D721Med (cell line): Measurements from ENCODE around the gene DHRS3.
A peak's percentile ranks its signal among the peaks of the same experiment; 100 is the strongest.

Experiments
- DNase-seq: peaks from one replicate; pipeline ENCODE4 v3.0.0; 2011; ENCODE audit warnings: low spot score; ENCODE audit not compliant: insufficient read length
- FAIRE-seq: peaks from 2 replicates; lab custom pipeline; 2011; peaks lifted over from hg19 to GRCh38; lab: Jason Lieb, UNC
- CTCF ChIP-seq: IDR thresholded peaks from 2 replicates; pipeline ENCODE4 v1.5.1; 2012; ENCODE audit warnings: mild to moderate bottlenecking, control low read depth; ENCODE audit not compliant: insufficient read depth; ENCODE audit errors: missing control alignments

Gene DHRS3

GRCh38 chr1:12602659-12603024, 15.4 kb downstream of the DHRS3 start:
- no peak for FAIRE-seq

DNA sequence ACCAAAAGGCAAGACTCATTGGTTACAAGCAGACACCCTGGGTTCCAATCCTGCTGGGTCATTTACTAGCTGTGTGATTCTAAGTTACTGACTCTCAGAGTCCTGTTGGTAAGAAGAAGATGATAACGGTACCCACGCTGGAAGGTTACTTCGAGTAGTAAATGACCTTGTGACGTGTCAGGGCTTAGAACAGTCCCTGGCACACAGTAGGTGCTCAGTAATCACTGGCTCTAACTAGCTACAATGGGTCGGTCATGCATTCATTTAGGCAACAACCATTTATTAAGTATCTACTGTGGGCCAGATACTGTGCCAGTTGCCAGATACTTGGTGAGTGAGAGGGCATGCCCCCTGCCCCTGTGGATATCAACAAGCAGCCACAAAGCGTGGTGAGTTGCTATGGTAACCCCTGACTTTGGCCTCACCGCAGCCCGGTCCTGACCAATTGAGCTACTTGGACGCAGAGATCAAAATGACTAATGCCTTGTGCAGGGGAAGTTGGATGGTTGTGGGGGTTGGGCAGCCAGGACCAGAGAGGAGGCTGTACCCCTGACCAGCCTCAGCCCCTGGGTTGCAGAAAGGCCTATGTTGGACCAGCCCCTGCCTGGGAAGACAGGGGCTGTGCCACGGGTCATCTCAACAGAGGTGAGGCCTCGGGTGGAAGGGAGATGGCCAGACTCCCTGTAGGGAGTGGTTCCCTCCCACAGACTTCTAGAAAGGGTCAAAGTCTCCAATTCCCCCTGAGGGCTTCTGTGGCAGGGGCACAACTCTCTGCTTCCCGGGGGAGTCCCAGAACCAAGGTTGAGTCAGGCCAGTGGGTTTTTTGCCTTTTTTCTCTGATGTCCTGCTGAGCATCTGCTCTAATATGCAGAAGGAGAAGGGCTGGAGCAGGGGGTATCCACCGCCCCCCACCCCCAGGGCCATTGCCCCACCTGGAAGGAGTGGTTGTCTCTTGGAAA, 16.0 kb downstream of the DHRS3 start:
- DNase-seq (no peak), FAIRE-seq (no peak)
- TF ChIP-seq CTCF, result no peak

More at GRCh38 chr1:12602659-12603024, 15.4 kb downstream of the DHRS3 start:
- no peak for TF ChIP-seq CTCF
- no peak for DNase-seq

DNA sequence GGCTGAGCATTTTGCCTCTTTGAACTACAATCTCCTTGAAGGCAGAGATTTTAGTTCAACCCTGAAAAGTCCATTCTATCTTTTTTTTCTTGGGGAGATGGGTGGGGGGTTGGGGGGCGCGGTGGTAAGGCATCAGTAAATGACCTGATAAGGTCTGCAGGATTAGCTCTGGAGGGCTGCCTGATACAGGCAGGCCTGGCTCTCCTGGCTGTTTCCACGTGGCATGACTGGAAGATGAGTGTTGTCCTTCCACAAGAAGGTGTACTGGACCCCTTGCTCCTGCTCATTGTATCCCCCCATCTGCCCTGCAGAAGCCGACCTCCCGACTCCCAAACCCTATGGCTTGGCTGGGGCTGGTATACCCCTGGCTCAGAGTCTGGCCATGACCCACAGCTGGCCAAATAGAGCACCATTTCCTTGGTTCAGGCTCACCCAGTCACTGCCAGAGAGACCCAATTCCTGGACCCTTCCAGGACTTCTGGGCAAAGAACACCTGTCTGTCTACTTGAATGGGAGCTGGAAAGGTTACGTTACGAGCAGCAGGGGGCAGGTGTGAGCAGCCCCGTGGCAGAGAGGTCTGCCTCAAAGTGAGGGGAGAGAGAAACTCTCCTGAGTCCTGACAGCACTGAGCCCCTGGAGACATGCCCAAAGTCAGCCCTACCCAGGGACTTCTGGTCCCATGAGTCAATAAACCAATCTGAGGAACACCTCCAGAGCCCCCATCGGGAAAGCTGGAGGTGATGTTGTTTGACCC, 17.0 kb downstream of the DHRS3 start:
- FAIRE-seq (no peak), DNase-seq (no peak)
- TF ChIP-seq CTCF, result peak; percentile 43

GRCh38 chr1:12600335-12600734, 17.7 kb downstream of the DHRS3 start:
- TF ChIP-seq CTCF, result no peak
- DNase-seq (no peak), FAIRE-seq (no peak)

DNA sequence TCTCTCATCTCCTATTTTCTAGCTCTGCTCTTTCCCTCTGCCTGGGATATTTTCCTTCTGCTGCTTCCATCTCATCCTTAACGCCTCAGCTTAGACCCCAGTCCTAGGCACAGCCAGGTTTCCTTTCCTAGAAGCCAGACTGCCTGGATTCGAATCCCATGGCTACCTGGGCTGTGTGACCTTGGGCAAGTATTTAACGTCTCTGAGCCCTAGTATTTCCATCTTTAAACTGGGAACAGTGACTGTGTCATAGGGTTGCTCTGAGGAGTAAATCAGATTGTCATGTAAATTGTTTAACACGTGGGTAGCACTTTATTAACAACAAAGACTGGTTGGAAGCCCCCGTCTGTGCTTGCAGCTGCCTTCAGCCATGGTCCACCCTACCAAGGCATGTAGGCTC, 18.4 kb downstream of the DHRS3 start:
- TF ChIP-seq CTCF, result no peak
- FAIRE-seq, result no peak

DNA sequence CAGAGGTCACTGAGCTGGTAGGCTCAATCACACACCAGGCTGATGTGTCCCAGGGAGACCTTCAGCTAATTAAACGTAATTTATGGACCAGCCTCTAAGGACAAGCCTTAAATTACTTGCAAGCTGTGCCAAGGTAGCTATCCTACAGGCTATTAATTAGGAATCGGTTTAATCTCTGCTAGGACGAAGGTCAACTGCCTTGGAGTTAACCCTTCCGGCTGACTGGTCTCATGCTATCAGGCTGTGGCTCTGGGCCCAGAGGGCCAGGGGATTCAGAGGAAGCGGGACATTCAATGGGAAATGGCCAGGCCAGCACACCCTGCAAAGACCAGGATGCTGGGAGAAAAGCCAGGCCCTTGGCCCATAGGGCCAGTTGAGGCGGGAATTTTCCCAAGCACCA, 19.0 kb downstream of the DHRS3 start:
- no peak for TF ChIP-seq CTCF
- DNase-seq (no peak), FAIRE-seq (no peak)

More for the DNA sequence above, 18.4 kb downstream of the DHRS3 start:
- DNase-seq, result no peak
